CD14-positive monocyte (primary cell): ENCODE results near the gene ETS1. TPM values are rescaled to one million over a fixed set of nuclear protein-coding genes. Genes with fewer than 3 reads are reported as not detected.

ENCODE experiments used
- DNase-seq, 3 donors: peaks; one replicate each; pipeline ENCODE4 v3.0.0-alpha.2; 2011 to 2022
- H2AFZ ChIP-seq: 2 replicates; pipeline ENCODE4 v1.6.0; 2012; ENCODE audit warnings: mild to moderate bottlenecking, low read depth, low read length, inconsistent platforms; ENCODE audit not compliant: insufficient read depth, poor library complexity, severe bottlenecking
- H3K27ac ChIP-seq, 2 donors: 1 replicate in 1 of 2; 2 replicates in 1 of 2; pipeline ENCODE4 v1.5.1; 2012 to 2013; ENCODE audit warnings: low read length in 2 of 2, control low read depth in 1 of 2, inconsistent platforms in 1 of 2, low read depth in 1 of 2, mild to moderate bottlenecking in 1 of 2
- H3K27me3 ChIP-seq, 2 donors: one replicate each; pipeline versions ENCODE4 v1.6.0 to v1.6.1; 2011 to 2013; ENCODE audit warnings: low read length in 2 of 2; ENCODE audit not compliant: control insufficient read depth in 2 of 2, insufficient read depth in 2 of 2
- H3K36me3 ChIP-seq, 2 donors: replicated peaks in 1 of 2; 1 replicate in 1 of 2; 2 replicates in 1 of 2; pipeline versions ENCODE4 v1.5.1 to v1.6.1; 2012 to 2013; ENCODE audit warnings: low read length in 2 of 2, control low read depth in 1 of 2, inconsistent platforms in 1 of 2, mild to moderate bottlenecking in 1 of 2; ENCODE audit not compliant: insufficient read depth in 2 of 2, control insufficient read depth in 1 of 2
- H3K4me1 ChIP-seq, 2 donors: 1 replicate in 1 of 2; 2 replicates in 1 of 2; pipeline versions ENCODE4 v1.5.1 to v1.6.1; 2012 to 2013; ENCODE audit warnings: low read length in 2 of 2, control low read depth in 1 of 2, inconsistent platforms in 1 of 2, mild to moderate bottlenecking in 1 of 2, moderate library complexity in 1 of 2; ENCODE audit not compliant: insufficient read depth in 2 of 2, control insufficient read depth in 1 of 2
- H3K4me2 ChIP-seq: replicated peaks from 2 replicates; pipeline ENCODE3; 2012; ENCODE audit warnings: low read length, moderate library complexity, mild to moderate bottlenecking; ENCODE audit not compliant: poor library complexity, severe bottlenecking; ENCODE audit errors: extremely low read depth
- H3K4me3 ChIP-seq, 3 experiments: fragments of 200-600 bp in 1 of 3; sonication (generic) in 1 of 3; replicated peaks in 1 of 3; 1 replicate in 2 of 3; 2 replicates in 1 of 3; pipeline ENCODE4 v1.5.1; 2011 to 2013; ENCODE audit warnings: low read length in 3 of 3, mild to moderate bottlenecking in 3 of 3, control low read depth in 2 of 3, low read depth in 2 of 3, inconsistent platforms in 1 of 3, moderate library complexity in 1 of 3
- H3K79me2 ChIP-seq: 2 replicates; pipeline ENCODE4 v1.6.0; 2012; ENCODE audit warnings: mild to moderate bottlenecking, control low read depth, inconsistent platforms, low read length, moderate library complexity; ENCODE audit not compliant: insufficient read depth
- H3K9ac ChIP-seq: 2 replicates; pipeline ENCODE4 v1.6.0; 2017; ENCODE audit warnings: low read length, mild to moderate bottlenecking; ENCODE audit not compliant: insufficient read depth, poor library complexity, severe bottlenecking
- H3K9me3 ChIP-seq, 2 donors: replicated peaks in 1 of 2; 1 replicate in 1 of 2; 2 replicates in 1 of 2; pipeline versions ENCODE4 v1.5.1 to v1.6.1; 2012 to 2013; ENCODE audit warnings: low read length in 2 of 2, control low read depth in 1 of 2; ENCODE audit not compliant: control insufficient read depth in 1 of 2, insufficient read depth in 1 of 2
- H4K20me1 ChIP-seq: 2 replicates; pipeline ENCODE4 v1.6.0; 2012; ENCODE audit warnings: mild to moderate bottlenecking, low read length, control low read depth, moderate library complexity; ENCODE audit not compliant: insufficient read depth
- H3K27ac Mint-ChIP-seq, 7 donors: one replicate each; pipeline ENCODE4 v1.8.0; 2020; ENCODE audit warnings: mild to moderate bottlenecking in 7 of 7, mixed read lengths in 7 of 7, moderate library complexity in 6 of 7, inconsistent platforms in 2 of 7
- H3K27me3 Mint-ChIP-seq, 3 donors: one replicate each; pipeline ENCODE4 v1.8.0; 2021 to 2022; ENCODE audit warnings: low read depth in 3 of 3, mild to moderate bottlenecking in 3 of 3, mixed read lengths in 3 of 3, moderate library complexity in 3 of 3, inconsistent platforms in 1 of 3
- H3K36me3 Mint-ChIP-seq, 2 donors: one replicate each; pipeline ENCODE4 v1.8.0; 2020; ENCODE audit warnings: mixed read lengths in 2 of 2, inconsistent platforms in 1 of 2, mild to moderate bottlenecking in 1 of 2
- H3K4me1 Mint-ChIP-seq: one replicate; pipeline ENCODE4 v1.8.0; 2020; ENCODE audit warnings: mild to moderate bottlenecking, mixed read lengths
- H3K4me3 Mint-ChIP-seq, 2 donors: one replicate each; pipeline ENCODE4 v1.8.0; 2020; ENCODE audit warnings: mild to moderate bottlenecking in 2 of 2, mixed read lengths in 2 of 2, moderate library complexity in 1 of 2
- H3K9me3 Mint-ChIP-seq, 7 donors: one replicate each; pipeline ENCODE4 v1.8.0; 2020 to 2022; ENCODE audit warnings: mixed read lengths in 7 of 7, mild to moderate bottlenecking in 6 of 7, moderate library complexity in 6 of 7, inconsistent platforms in 2 of 7
- CTCF ChIP-seq: fragments of 200-600 bp; IDR thresholded peaks from one replicate; pipeline ENCODE4 v1.8.0; 2022; ENCODE audit warnings: antibody characterized with exemption, mild to moderate bottlenecking
- WGBS: methylation state at CpG from one replicate; pipeline ENCODE4 v1.1.5; 2013; ENCODE audit warnings: missing lambda C conversion rate; ENCODE audit not compliant: insufficient coverage; 5-methylcytosine and 5-hydroxymethylcytosine counted together
- intact Hi-C, 2 donors: fragments of 100-400 bp; cut with micrococcal nuclease; formaldehyde crosslinking; loops; one replicate each; pipeline versions ENCODE4 v1.15.0 to v1.15.1; 2023
- polyA plus RNA-seq, 3 donors: library from polyadenylated mRNA; depleted of rRNA in 1 of 3; unstranded in 2 of 3; stranded (reverse) in 1 of 3; fragments of 300-500 nt in 2 of 3; fragments of >200 nt in 1 of 3; fragmentation: Illumina TruSeq in 2 of 3; gene quantifications; 1 replicate in 2 of 3; 2 replicates in 1 of 3; pipeline ENCODE4 v1.2.3, GENCODE V29; 2012 to 2021

ETS1 gene
- polyA plus RNA-seq, 3 donors, result 0.67 to 1.6 (median 1.6) TPM

GRCh38 chr11:128509621-128510389 lies 77.6 kb downstream of the ETS1 start:
- Mint-ChIP-seq H3K36me3 (peaks cover 0 to 23% of the 10 kb centered on the region in 2 donors), H3K27ac (no peak overlapping the region), H3K9me3 (peaks cover 0 to 6% (median 2%) of the 10 kb centered on the region in 7 donors), H3K27me3 (peaks cover 13 to 21% (median 20%) of the 10 kb centered on the region in 3 donors), H3K4me1 (peaks cover 14% of the 10 kb centered on the region), H3K4me3 (no peak overlapping the region)
- Histone ChIP-seq H3K27ac (no peak overlapping the region), H4K20me1 (no peaks in the 10 kb centered on the region), H3K79me2 (no peaks in the 10 kb centered on the region), H3K4me3 (no peak overlapping the region), H2AFZ (no peak overlapping the region), H3K4me2 (no peak overlapping the region), H3K9me3 (no peaks in the 10 kb centered on the region), H3K4me1 (peaks cover 6 to 7% of the 10 kb centered on the region in 2 donors), H3K27me3 (peaks cover 4 to 9% of the 10 kb centered on the region in 2 donors), H3K9ac (no peak overlapping the region), H3K36me3 (no peaks in the 10 kb centered on the region)
- intact Hi-C loops, result no loop called here
- DNase-seq, result no peak
- WGBS, result 100% methylated on average over 1 of the region's 2 CpGs
- no peak for TF ChIP-seq CTCF

- no peak overlapping the region for H3K4me3 ChIP-seq
- no peak overlapping the region for H3K27ac ChIP-seq
- intact Hi-C loops, result no loop called here
- WGBS, result 92% methylated on average over 5 of the region's 8 CpGs
- no peaks in the 10 kb centered on the region for H3K9me3 ChIP-seq
- DNase-seq, result no peak
- H3K27ac Mint-ChIP-seq, result peak overlapping the region in 1 of 7 donors; percentile 63
- no peaks in the 10 kb centered on the region for H4K20me1 ChIP-seq
- H3K9ac ChIP-seq, result no peak overlapping the region
- peaks cover 0 to 23% of the 10 kb centered on the region in 2 donors for H3K36me3 Mint-ChIP-seq
- peaks cover 0 to 6% (median 2%) of the 10 kb centered on the region in 7 donors for H3K9me3 Mint-ChIP-seq
- H3K4me1 Mint-ChIP-seq, result peaks cover 14% of the 10 kb centered on the region
- no peak overlapping the region for H2AFZ ChIP-seq
- H3K4me3 Mint-ChIP-seq, result no peak overlapping the region
- H3K4me1 ChIP-seq, result peaks cover 6 to 7% of the 10 kb centered on the region in 2 donors
- H3K79me2 ChIP-seq, result no peaks in the 10 kb centered on the region
- no peak for TF ChIP-seq CTCF
- peaks cover 13 to 21% (median 20%) of the 10 kb centered on the region in 3 donors for H3K27me3 Mint-ChIP-seq
- H3K36me3 ChIP-seq, result no peaks in the 10 kb centered on the region
- no peak overlapping the region for H3K4me2 ChIP-seq
- peaks cover 4 to 9% of the 10 kb centered on the region in 2 donors for H3K27me3 ChIP-seq
Observed at GRCh38 chr11:128508770-128509510, 78.4 kb downstream of the ETS1 start.
